IPS-15b (cell line): Measurements from ENCODE around the gene MTAP.

ENCODE experiments used
- H3K27me3 ChIP-seq: one replicate; pipeline ENCODE4 v1.6.1; 2013; ENCODE audit warnings: low read length; ENCODE audit not compliant: control insufficient read depth, insufficient read depth
- H3K36me3 ChIP-seq: one replicate; pipeline ENCODE4 v1.6.1; 2013; ENCODE audit warnings: low read length; ENCODE audit not compliant: control insufficient read depth, insufficient read depth
- H3K4me1 ChIP-seq: one replicate; pipeline ENCODE4 v1.6.1; 2013; ENCODE audit warnings: mild to moderate bottlenecking, low read length; ENCODE audit not compliant: control insufficient read depth, insufficient read depth
- H3K4me3 ChIP-seq: one replicate; pipeline ENCODE4 v1.5.1; 2013; ENCODE audit warnings: low read depth, low read length
- H3K9ac ChIP-seq: one replicate; pipeline ENCODE4 v1.6.1; 2013; ENCODE audit warnings: low read depth, mild to moderate bottlenecking, low read length
- H3K9me3 ChIP-seq: one replicate; pipeline ENCODE4 v1.6.1; 2013; ENCODE audit warnings: mild to moderate bottlenecking, low read length; ENCODE audit not compliant: control insufficient read depth, insufficient read depth

MTAP gene

DNA sequence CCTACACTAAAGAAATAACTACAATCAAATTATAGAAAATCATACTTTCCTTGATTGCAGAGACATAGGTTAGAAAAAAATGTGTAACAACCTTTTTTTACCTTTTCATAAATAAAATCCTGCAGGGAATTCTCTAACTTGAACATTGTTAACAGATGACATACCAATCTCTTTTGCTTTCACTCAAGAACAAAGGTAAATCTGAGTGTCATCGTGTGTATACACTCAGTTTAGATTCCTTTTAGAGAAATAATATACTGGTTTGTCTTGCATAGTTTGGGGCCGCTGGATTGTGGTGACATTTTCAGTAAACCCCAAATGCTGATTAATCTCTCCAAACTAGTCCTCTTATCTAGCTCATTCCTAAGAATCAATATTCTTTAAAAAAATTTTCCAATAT is 20.8 kb upstream of the MTAP start:
- no peaks in the 10 kb centered on the region for H3K9me3 ChIP-seq
- H3K27me3 ChIP-seq: peaks cover 18% of the 10 kb centered on the region
- H3K4me3 ChIP-seq: no peak overlapping the region
- H3K36me3 ChIP-seq: no peaks in the 10 kb centered on the region
- H3K9ac ChIP-seq: no peak overlapping the region
- H3K4me1 ChIP-seq: no peaks in the 10 kb centered on the region

DNA sequence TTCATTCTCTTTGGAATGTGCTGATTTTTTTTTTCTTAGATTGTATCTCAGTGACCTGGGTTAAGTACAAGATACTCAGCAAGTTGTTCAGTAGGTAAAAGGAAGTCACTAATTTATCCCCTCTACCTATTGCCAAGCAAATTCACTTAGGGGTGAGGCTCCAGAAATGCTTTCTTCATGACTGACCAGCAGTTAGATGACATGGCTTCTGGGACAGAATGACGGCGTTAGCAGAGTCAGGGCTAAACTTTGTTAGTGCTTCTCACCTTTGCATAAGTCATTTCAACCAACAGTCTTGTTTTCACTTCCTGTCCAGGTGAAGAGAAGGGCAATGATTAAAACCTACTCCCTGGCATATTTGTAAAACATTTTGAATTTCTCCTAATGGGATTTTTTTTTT is 20.2 kb upstream of the MTAP start:
- Histone ChIP-seq H3K27me3 (peaks cover 16% of the 10 kb centered on the region), H3K9ac (no peak overlapping the region), H3K9me3 (no peaks in the 10 kb centered on the region), H3K4me1 (no peaks in the 10 kb centered on the region), H3K4me3 (no peak overlapping the region), H3K36me3 (no peaks in the 10 kb centered on the region)

DNA sequence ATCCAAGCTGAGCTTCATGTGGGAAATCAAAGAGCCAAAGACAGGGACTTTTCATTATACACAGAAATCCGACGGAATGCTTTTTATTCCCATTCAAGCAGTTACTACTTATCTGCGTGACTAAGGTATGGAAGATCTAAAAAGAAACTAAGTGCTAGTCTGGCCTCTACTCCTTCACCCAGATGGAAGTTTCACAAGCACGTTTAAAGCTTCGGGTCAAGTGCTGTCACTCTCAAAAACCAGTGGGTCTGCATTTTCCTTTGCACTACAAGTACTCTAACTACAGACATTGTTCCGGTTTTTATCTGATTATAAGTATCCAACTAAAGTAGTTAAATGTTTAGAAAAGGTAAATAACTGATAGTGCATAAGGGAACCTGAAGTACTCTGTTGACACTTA is 13.7 kb upstream of the MTAP start:
- H3K36me3 ChIP-seq: no peaks in the 10 kb centered on the region
- H3K4me3 ChIP-seq: no peak overlapping the region
- H3K9me3 ChIP-seq: no peaks in the 10 kb centered on the region
- H3K9ac ChIP-seq: no peak overlapping the region
- peaks cover 43% of the 10 kb centered on the region for H3K27me3 ChIP-seq
- H3K4me1 ChIP-seq: no peaks in the 10 kb centered on the region

DNA sequence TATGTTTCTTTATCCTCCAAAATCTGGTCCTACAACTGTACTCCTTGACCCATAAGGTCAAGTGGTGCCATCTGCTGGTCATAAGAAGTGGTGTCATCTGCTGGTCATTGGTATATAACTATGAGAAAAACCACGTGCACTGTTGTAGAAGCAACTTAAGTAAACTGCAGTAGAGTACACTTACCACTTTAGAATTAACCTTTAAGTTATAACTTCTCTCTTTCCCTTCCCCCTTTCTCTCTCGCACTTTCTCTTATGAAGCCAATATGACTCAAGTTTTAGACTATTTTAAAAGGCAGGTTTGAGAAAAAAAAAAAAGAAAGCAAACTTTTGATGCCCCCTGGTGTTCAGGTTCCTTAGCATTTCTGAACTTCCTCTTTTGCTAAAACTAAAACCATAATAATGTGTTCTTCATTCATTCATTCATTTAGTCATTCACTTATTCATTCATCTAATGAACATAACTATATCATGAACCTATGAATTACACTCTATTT is 12.8 kb upstream of the MTAP start:
- H3K4me3 ChIP-seq: peak overlapping the region; percentile 19

DNA sequence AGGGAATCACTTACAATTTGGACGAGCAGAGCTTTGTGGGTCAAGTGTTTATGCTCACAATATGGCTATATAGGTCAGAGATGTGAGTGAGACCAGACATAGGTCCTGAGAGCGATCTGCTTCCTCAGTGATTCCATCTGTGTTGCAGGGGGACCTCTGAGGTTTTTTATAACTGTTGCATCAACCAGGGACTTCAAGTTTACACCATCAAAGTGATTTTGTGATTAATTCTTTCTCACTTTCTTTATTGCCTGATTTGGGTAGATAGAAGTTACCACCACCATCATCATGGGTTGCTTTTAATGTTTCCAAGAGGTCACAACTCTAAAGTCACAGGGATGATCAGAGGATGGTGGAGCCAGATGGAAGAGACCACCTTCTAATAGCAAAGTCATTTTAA is 7.0 kb upstream of the MTAP start:
- H3K4me3 ChIP-seq: no peak overlapping the region
- no peaks in the 10 kb centered on the region for H3K36me3 ChIP-seq
- H3K4me1 ChIP-seq: no peaks in the 10 kb centered on the region
- H3K27me3 ChIP-seq: peaks cover 55% of the 10 kb centered on the region
- H3K9me3 ChIP-seq: no peaks in the 10 kb centered on the region
- no peak overlapping the region for H3K9ac ChIP-seq

More for the DNA sequence above, 12.8 kb upstream of the MTAP start:
- Histone ChIP-seq H3K9ac (no peak overlapping the region), H3K36me3 (no peaks in the 10 kb centered on the region), H3K9me3 (no peaks in the 10 kb centered on the region), H3K4me1 (no peaks in the 10 kb centered on the region), H3K27me3 (peaks cover 44% of the 10 kb centered on the region)

DNA sequence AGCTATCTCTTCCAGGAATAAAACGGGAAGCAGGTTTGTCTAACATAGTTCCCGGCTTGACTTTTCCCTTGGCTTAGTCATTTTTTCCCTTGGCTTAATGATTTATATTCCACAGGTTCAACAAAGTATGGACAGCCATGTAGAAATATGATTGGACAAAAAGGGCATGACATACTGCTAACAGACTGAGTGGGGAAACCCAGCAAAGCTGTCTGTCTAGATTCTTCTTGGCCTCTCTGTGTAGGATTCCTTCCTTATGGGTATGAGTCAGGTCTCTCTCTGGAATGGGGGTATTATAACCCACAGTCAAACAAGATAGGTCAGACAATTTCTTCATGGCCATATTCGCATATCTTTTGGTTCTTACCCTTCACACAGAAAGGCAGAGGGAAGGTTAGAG is 5.7 kb upstream of the MTAP start:
- Histone ChIP-seq H3K4me3 (no peak overlapping the region), H3K4me1 (peaks cover 3% of the 10 kb centered on the region), H3K27me3 (peaks cover 61% of the 10 kb centered on the region), H3K9ac (no peak overlapping the region), H3K36me3 (no peaks in the 10 kb centered on the region), H3K9me3 (no peaks in the 10 kb centered on the region)

DNA sequence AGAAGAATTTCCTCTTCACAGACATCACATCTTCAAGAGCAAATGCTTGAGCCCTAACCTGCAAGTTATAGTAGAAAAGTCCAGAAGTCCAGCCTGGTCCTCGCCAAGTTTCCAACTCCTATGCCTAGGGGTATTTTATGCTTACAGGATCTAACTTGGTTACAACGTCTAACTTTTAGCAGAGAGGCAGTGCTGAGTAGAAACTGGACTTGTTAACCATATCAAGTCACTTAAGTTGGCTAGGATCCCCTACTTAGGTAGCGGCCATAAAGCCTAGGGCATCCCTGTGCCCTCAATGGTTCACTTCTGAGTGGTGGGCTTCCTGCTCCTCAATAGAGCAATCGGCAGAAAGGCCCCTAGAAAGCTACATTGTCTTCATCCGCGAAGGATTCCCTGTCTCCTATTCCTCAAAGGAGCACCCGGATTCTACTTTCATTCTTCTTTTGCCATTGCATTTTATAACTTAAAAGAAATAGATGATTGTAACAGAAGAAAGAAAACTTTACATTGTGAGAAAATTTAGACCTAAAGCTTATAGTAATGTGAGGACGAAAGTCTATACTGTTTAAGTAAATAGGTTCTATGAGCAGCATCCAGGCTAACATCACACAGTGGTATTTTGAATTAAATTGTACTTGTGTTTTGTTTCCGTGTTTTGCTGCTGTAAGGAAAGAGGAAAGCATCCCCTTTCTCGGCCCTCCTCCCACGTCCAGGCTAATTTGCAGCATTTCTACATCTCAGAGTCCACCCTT is 1.3 kb upstream of the MTAP start:
- Histone ChIP-seq H3K4me1 (peaks cover 16% of the 10 kb centered on the region), H3K4me3 (peak overlapping the region; percentile 92), H3K9me3 (no peaks in the 10 kb centered on the region), H3K36me3 (peaks cover 3% of the 10 kb centered on the region), H3K9ac (peak overlapping the region; percentile 14), H3K27me3 (peaks cover 32% of the 10 kb centered on the region)

DNA sequence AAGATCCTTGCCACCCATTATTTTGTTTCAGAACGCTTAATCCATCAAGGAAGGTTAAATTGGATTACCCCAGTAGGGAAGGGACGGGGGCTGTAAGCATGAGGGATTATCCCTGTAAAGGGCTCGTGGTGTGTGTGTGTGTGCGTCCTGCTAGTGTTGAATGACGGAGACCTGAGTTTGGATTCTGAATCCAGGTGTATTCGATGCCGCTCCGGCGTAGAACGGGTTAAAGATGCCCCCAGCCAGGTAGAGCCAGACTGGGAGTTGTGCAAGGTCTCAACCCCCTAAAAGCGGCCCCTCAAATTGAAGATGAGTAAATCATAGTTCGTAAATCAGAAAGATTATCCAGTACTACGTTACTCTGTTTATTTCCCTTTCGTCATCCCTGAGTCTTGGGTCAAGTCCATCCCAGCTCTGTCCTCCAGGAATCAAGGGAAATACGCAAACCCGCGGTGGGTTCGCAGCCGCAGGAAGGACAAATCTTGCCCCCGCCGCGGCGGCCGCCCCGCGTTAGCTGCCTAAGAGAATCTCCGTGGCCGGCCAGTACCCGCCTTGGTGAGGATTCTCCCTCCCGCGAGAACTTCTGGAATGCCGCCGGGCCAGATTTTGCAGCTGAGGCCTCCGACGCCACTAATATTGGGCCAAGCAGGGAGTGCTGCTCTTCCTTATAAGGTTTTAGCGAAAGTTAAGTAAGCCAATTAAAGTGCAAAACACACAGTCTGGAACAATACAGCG is 586 bp upstream of the MTAP start:
- Histone ChIP-seq H3K36me3 (peaks cover 3% of the 10 kb centered on the region), H3K9me3 (no peaks in the 10 kb centered on the region), H3K9ac (peak overlapping the region; percentile 70), H3K27me3 (peaks cover 28% of the 10 kb centered on the region), H3K4me1 (peaks cover 16% of the 10 kb centered on the region), H3K4me3 (peak overlapping the region; percentile 92)

DNA sequence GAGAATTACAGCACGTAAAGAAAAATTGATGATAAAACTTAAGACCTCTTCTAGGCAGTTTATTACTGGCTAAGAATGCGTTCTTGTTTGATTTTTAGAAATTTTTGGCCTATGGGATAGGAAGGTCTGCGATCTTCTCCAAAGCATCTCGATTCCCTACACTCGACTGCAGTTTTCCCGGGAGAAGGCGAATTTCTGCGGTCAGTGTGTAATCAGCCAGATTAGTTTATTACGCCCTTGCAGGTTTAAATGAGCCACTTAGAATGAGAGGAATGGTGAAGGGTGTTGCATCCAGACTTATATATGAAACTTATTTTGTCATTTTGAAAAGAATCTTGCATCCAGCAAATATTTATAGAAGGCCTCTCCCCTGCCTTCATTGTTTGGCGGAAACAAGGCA is 1.2 kb downstream of the MTAP start:
- peak overlapping the region; percentile 70 for H3K9ac ChIP-seq
- peaks cover 24% of the 10 kb centered on the region for H3K27me3 ChIP-seq
- peaks cover 3% of the 10 kb centered on the region for H3K36me3 ChIP-seq
- peaks cover 16% of the 10 kb centered on the region for H3K4me1 ChIP-seq
- H3K4me3 ChIP-seq: peak overlapping the region; percentile 92
- H3K9me3 ChIP-seq: no peaks in the 10 kb centered on the region

DNA sequence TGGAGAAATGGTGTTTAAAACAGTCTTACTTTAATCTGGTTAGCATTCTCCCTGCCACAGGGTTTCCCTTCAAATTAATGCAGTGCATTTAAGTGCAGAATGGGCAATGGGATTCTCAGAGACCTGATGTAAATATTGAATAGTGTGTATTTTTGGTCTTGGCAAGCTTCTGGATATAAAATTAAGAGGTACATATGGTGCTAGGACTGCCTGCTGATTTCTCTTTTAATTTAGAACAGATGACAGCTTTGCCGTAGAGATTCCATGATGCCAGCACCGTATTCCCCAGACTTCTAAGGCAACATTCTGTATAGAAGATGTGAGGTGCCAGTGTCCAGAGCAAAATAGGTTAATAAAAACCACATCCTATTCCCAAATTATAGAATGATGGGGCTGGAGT is 1.9 kb downstream of the MTAP start:
- Histone ChIP-seq H3K27me3 (peaks cover 20% of the 10 kb centered on the region), H3K4me1 (peaks cover 16% of the 10 kb centered on the region), H3K4me3 (peak overlapping the region; percentile 92), H3K9ac (no peak overlapping the region), H3K9me3 (no peaks in the 10 kb centered on the region), H3K36me3 (peaks cover 3% of the 10 kb centered on the region)

DNA sequence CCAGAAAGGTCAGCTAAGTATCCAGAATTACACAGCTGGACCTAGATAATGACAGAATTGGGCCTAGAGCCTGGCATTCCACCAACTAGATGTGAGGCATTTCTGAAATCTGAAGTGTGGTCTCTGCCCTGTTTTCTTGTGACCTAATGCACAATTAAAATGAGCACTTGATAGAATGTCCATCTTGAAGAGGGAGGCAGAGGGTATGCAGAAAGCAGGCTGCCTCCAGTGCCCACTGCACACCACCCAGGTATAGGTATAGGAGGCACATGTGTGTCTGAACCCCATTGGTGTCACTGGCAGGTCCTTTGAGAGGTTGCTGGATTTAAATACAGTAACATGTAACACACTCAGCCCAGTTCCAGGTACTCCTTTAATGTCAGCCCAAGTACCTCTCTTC is 2.4 kb downstream of the MTAP start:
- H3K27me3 ChIP-seq: peaks cover 17% of the 10 kb centered on the region
- peaks cover 3% of the 10 kb centered on the region for H3K36me3 ChIP-seq
- no peak overlapping the region for H3K9ac ChIP-seq
- no peaks in the 10 kb centered on the region for H3K9me3 ChIP-seq
- H3K4me3 ChIP-seq: peak overlapping the region; percentile 92
- peaks cover 16% of the 10 kb centered on the region for H3K4me1 ChIP-seq

DNA sequence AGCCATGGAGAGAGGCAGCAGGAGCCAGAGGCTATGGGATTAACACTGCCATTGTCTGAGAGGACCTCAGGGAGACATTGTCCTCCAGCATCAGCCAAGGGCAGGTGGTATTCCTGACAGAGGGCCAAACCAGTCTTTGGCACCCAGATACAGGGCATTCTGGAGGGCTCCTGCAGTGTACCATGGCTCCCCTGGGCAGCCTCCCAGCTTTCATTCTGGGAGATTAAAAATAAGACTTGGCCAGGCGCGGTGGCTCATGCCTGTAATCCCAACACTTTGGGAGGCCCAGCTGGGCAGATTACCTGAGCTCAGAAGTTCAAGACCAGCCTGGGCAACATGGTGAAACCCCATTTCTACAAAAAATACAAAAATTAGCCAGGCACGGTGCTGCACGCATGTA is 4.2 kb downstream of the MTAP start:
- peaks cover 13% of the 10 kb centered on the region for H3K4me1 ChIP-seq
- H3K27me3 ChIP-seq: peaks cover under 1% of the 10 kb centered on the region
- H3K4me3 ChIP-seq: no peak overlapping the region
- H3K9ac ChIP-seq: no peak overlapping the region
- peaks cover 8% of the 10 kb centered on the region for H3K36me3 ChIP-seq
- no peaks in the 10 kb centered on the region for H3K9me3 ChIP-seq
